ENCODE results near the gene PTGES2. TPM values are rescaled to one million over a fixed set of nuclear protein-coding genes. Genes with fewer than 3 reads are reported as not detected.

Gene PTGES2
- total and polyA plus RNA-seq, 8 donors: 47.2 to 570 (median 74.9) TPM

GRCh38 chr9:128162215-128163026, 34.9 kb upstream of the PTGES2 start:
- 72 to 83% (median 79%) methylated on average over 10 of the region's 10 CpGs for WGBS, 5 donors
- TF ChIP-seq CTCF (IDR thresholded peaks at IDR 0.05) (no peak), POLR2A (IDR thresholded peaks at IDR 0.05) (no peak), POLR2AphosphoS5 (IDR thresholded peaks at IDR 0.05) (no peak), EP300 (IDR thresholded peaks at IDR 0.05) (no peak)
- DNase-seq: no peak
- Histone ChIP-seq H3K36me3 (peaks cover 33 to 55% (median 54%) of the 10 kb centered on the region in 4 donors), H3K4me1 (peaks cover 5 to 31% (median 21%) of the 10 kb centered on the region in 4 donors), H3K4me3 (no peak overlapping the region), H3K27ac (no peak overlapping the region), H3K27me3 (no peaks in the 10 kb centered on the region), H3K9me3 (no peaks in the 10 kb centered on the region)
- intact Hi-C loops (cut with DNase I; ENCODE audit: low total_unique reads): no loop called here

GRCh38 chr9:128161215-128161902, 33.8 kb upstream of the PTGES2 start:
- H3K4me1 ChIP-seq: peaks cover 5 to 31% (median 21%) of the 10 kb centered on the region in 4 donors
- 89 to 92% (median 90%) methylated on average over 13 of the region's 13 CpGs for WGBS, 5 donors
- peak overlapping the region in 2 of 4 donors; percentile 83 to 91 for H3K4me3 ChIP-seq

GRCh38 chr9:128160603-128160987, 33.1 kb upstream of the PTGES2 start:
- 0 to 1% (median 1%) methylated on average over 21 to 23 of the region's 23 CpGs for WGBS, 5 donors
- no peaks in the 10 kb centered on the region for H3K27me3 ChIP-seq
- intact Hi-C loops (cut with DNase I; ENCODE audit: low total_unique reads): no loop called here
- peak in 1 of 2 donors; percentile 54 for DNase-seq
- peaks cover 5 to 31% (median 21%) of the 10 kb centered on the region in 4 donors for H3K4me1 ChIP-seq
- H3K27ac ChIP-seq: peak overlapping the region; percentile 49 to 89 (median 79)
- no peak for TF ChIP-seq CTCF (IDR thresholded peaks at IDR 0.05)
- no peak for TF ChIP-seq POLR2AphosphoS5 (IDR thresholded peaks at IDR 0.05)
- no peak for TF ChIP-seq EP300 (IDR thresholded peaks at IDR 0.05)
- TF ChIP-seq POLR2A (IDR thresholded peaks at IDR 0.05): no peak
- peak overlapping the region; percentile 80 to 91 (median 83) for H3K4me3 ChIP-seq
- peaks cover 16 to 37% (median 35%) of the 10 kb centered on the region in 4 donors for H3K36me3 ChIP-seq
- H3K9me3 ChIP-seq: no peaks in the 10 kb centered on the region

More at GRCh38 chr9:128161215-128161902, 33.8 kb upstream of the PTGES2 start:
- Histone ChIP-seq H3K9me3 (no peaks in the 10 kb centered on the region), H3K27me3 (no peaks in the 10 kb centered on the region), H3K36me3 (peaks cover 22 to 45% (median 43%) of the 10 kb centered on the region in 4 donors), H3K27ac (no peak overlapping the region)
- DNase-seq: no peak
- intact Hi-C loops (cut with DNase I; ENCODE audit: low total_unique reads): no loop called here
- TF ChIP-seq POLR2A (IDR thresholded peaks at IDR 0.05) (no peak), POLR2AphosphoS5 (IDR thresholded peaks at IDR 0.05) (no peak)

- peak; percentile 96 to 98 for DNase-seq
- no peak for TF ChIP-seq POLR2A (IDR thresholded peaks at IDR 0.05)
- peak in 2 of 3 donors; percentile 73 to 81 for TF ChIP-seq POLR2AphosphoS5 (IDR thresholded peaks at IDR 0.05)
- Histone ChIP-seq H3K4me3 (peak within 1 kb of the TSS; percentile 80 to 91 (median 83)), H3K9me3 (no peaks in the 10 kb centered on the region), H3K27ac (peak within 1 kb of the TSS; percentile 74 to 89 (median 79)), H3K36me3 (peaks cover 16 to 31% (median 29%) of the 10 kb centered on the region in 4 donors), H3K27me3 (no peaks in the 10 kb centered on the region), H3K4me1 (peaks cover 5 to 31% (median 21%) of the 10 kb centered on the region in 4 donors)
- WGBS, 5 donors: 0 to 2% (median 0%) methylated on average over 24 to 76 of the region's 77 CpGs
- intact Hi-C loops (cut with DNase I; ENCODE audit: low total_unique reads): no loop called here
Measured at GRCh38 chr9:128159784-128160602, 32.5 kb upstream of the PTGES2 start, which contains the start of gene BBLN. TSS of gene BBLN (plus strand) at chr9:128160265. CDS start at chr9:128160408, 143 bp downstream.

- WGBS, 5 donors: 32 to 44% (median 39%) methylated on average over 5 to 11 of the region's 11 CpGs
- peak overlapping the region; percentile 74 to 89 (median 79) for H3K27ac ChIP-seq
- peaks cover 12 to 25% (median 24%) of the 10 kb centered on the region in 4 donors for H3K36me3 ChIP-seq
- H3K4me1 ChIP-seq: peaks cover 5 to 31% (median 21%) of the 10 kb centered on the region in 4 donors
- H3K27me3 ChIP-seq: no peaks in the 10 kb centered on the region
- TF ChIP-seq POLR2AphosphoS5 (IDR thresholded peaks at IDR 0.05): no peak
- TF ChIP-seq POLR2A (IDR thresholded peaks at IDR 0.05): no peak
- no peak for TF ChIP-seq CTCF (IDR thresholded peaks at IDR 0.05)
- TF ChIP-seq EP300 (IDR thresholded peaks at IDR 0.05): no peak
- intact Hi-C loops (cut with DNase I; ENCODE audit: low total_unique reads): no loop called here
- DNase-seq: no peak
- H3K4me3 ChIP-seq: peak overlapping the region; percentile 80 to 91 (median 83)
- no peaks in the 10 kb centered on the region for H3K9me3 ChIP-seq
Measured at GRCh38 chr9:128159522-128159783, 31.9 kb upstream of the PTGES2 start.
